IPS DF 4.7 (cell line): Measurements from ENCODE around the gene PXMP2.
"Not testable (repeated sequence)": the region's sequence is repeated elsewhere in the genome, so short reads cannot be mapped to it uniquely, and the experiment has no call there.

Source experiments
- DNase-seq: peaks from one replicate; pipeline ENCODE4 v3.0.0-alpha.2; 2013; ENCODE audit warnings: low spot score; ENCODE audit errors: extremely low read depth

Gene PXMP2

GRCh38 chr12:132747896-132748295, 60.5 kb downstream of the PXMP2 start:
- no peak for DNase-seq

GRCh38 chr12:132748319-132748718, 60.9 kb downstream of the PXMP2 start:
- DNase-seq = no peak

GRCh38 chr12:132753670-132754069, 66.3 kb downstream of the PXMP2 start:
- DNase-seq = not testable (repeated sequence)

GRCh38 chr12:132754160-132754932, 67.0 kb downstream of the PXMP2 start:
- no peak for DNase-seq
